CD14-positive monocyte (primary cell): ENCODE measurements around the gene WFDC1. TPM values are rescaled to one million over a fixed set of nuclear protein-coding genes. Genes with fewer than 3 reads are reported as not detected.

Source experiments
- DNase-seq, 3 donors: peaks; one replicate each; pipeline ENCODE4 v3.0.0-alpha.2; 2011 to 2022
- H2AFZ ChIP-seq: 2 replicates; pipeline ENCODE4 v1.6.0; 2012; ENCODE audit warnings: mild to moderate bottlenecking, low read depth, low read length, inconsistent platforms; ENCODE audit not compliant: insufficient read depth, poor library complexity, severe bottlenecking
- H3K27ac ChIP-seq, 2 donors: 1 replicate in 1 of 2; 2 replicates in 1 of 2; pipeline ENCODE4 v1.5.1; 2012 to 2013; ENCODE audit warnings: low read length in 2 of 2, control low read depth in 1 of 2, inconsistent platforms in 1 of 2, low read depth in 1 of 2, mild to moderate bottlenecking in 1 of 2
- H3K27me3 ChIP-seq, 2 donors: one replicate each; pipeline versions ENCODE4 v1.6.0 to v1.6.1; 2011 to 2013; ENCODE audit warnings: low read length in 2 of 2; ENCODE audit not compliant: control insufficient read depth in 2 of 2, insufficient read depth in 2 of 2
- H3K36me3 ChIP-seq, 2 donors: replicated peaks in 1 of 2; 1 replicate in 1 of 2; 2 replicates in 1 of 2; pipeline versions ENCODE4 v1.5.1 to v1.6.1; 2012 to 2013; ENCODE audit warnings: low read length in 2 of 2, control low read depth in 1 of 2, inconsistent platforms in 1 of 2, mild to moderate bottlenecking in 1 of 2; ENCODE audit not compliant: insufficient read depth in 2 of 2, control insufficient read depth in 1 of 2
- H3K4me1 ChIP-seq, 2 donors: 1 replicate in 1 of 2; 2 replicates in 1 of 2; pipeline versions ENCODE4 v1.5.1 to v1.6.1; 2012 to 2013; ENCODE audit warnings: low read length in 2 of 2, control low read depth in 1 of 2, inconsistent platforms in 1 of 2, mild to moderate bottlenecking in 1 of 2, moderate library complexity in 1 of 2; ENCODE audit not compliant: insufficient read depth in 2 of 2, control insufficient read depth in 1 of 2
- H3K4me2 ChIP-seq: replicated peaks from 2 replicates; pipeline ENCODE3; 2012; ENCODE audit warnings: low read length, moderate library complexity, mild to moderate bottlenecking; ENCODE audit not compliant: poor library complexity, severe bottlenecking; ENCODE audit errors: extremely low read depth
- H3K4me3 ChIP-seq, 3 experiments: fragments of 200-600 bp in 1 of 3; sonication (generic) in 1 of 3; replicated peaks in 1 of 3; 1 replicate in 2 of 3; 2 replicates in 1 of 3; pipeline ENCODE4 v1.5.1; 2011 to 2013; ENCODE audit warnings: low read length in 3 of 3, mild to moderate bottlenecking in 3 of 3, control low read depth in 2 of 3, low read depth in 2 of 3, inconsistent platforms in 1 of 3, moderate library complexity in 1 of 3
- H3K79me2 ChIP-seq: 2 replicates; pipeline ENCODE4 v1.6.0; 2012; ENCODE audit warnings: mild to moderate bottlenecking, control low read depth, inconsistent platforms, low read length, moderate library complexity; ENCODE audit not compliant: insufficient read depth
- H3K9ac ChIP-seq: 2 replicates; pipeline ENCODE4 v1.6.0; 2017; ENCODE audit warnings: low read length, mild to moderate bottlenecking; ENCODE audit not compliant: insufficient read depth, poor library complexity, severe bottlenecking
- H3K9me3 ChIP-seq, 2 donors: replicated peaks in 1 of 2; 1 replicate in 1 of 2; 2 replicates in 1 of 2; pipeline versions ENCODE4 v1.5.1 to v1.6.1; 2012 to 2013; ENCODE audit warnings: low read length in 2 of 2, control low read depth in 1 of 2; ENCODE audit not compliant: control insufficient read depth in 1 of 2, insufficient read depth in 1 of 2
- H4K20me1 ChIP-seq: 2 replicates; pipeline ENCODE4 v1.6.0; 2012; ENCODE audit warnings: mild to moderate bottlenecking, low read length, control low read depth, moderate library complexity; ENCODE audit not compliant: insufficient read depth
- H3K27ac Mint-ChIP-seq, 7 donors: one replicate each; pipeline ENCODE4 v1.8.0; 2020; ENCODE audit warnings: mild to moderate bottlenecking in 7 of 7, mixed read lengths in 7 of 7, moderate library complexity in 6 of 7, inconsistent platforms in 2 of 7
- H3K27me3 Mint-ChIP-seq, 3 donors: one replicate each; pipeline ENCODE4 v1.8.0; 2021 to 2022; ENCODE audit warnings: low read depth in 3 of 3, mild to moderate bottlenecking in 3 of 3, mixed read lengths in 3 of 3, moderate library complexity in 3 of 3, inconsistent platforms in 1 of 3
- H3K36me3 Mint-ChIP-seq, 2 donors: one replicate each; pipeline ENCODE4 v1.8.0; 2020; ENCODE audit warnings: mixed read lengths in 2 of 2, inconsistent platforms in 1 of 2, mild to moderate bottlenecking in 1 of 2
- H3K4me1 Mint-ChIP-seq: one replicate; pipeline ENCODE4 v1.8.0; 2020; ENCODE audit warnings: mild to moderate bottlenecking, mixed read lengths
- H3K4me3 Mint-ChIP-seq, 2 donors: one replicate each; pipeline ENCODE4 v1.8.0; 2020; ENCODE audit warnings: mild to moderate bottlenecking in 2 of 2, mixed read lengths in 2 of 2, moderate library complexity in 1 of 2
- H3K9me3 Mint-ChIP-seq, 7 donors: one replicate each; pipeline ENCODE4 v1.8.0; 2020 to 2022; ENCODE audit warnings: mixed read lengths in 7 of 7, mild to moderate bottlenecking in 6 of 7, moderate library complexity in 6 of 7, inconsistent platforms in 2 of 7
- WGBS: methylation state at CpG from one replicate; pipeline ENCODE4 v1.1.5; 2013; ENCODE audit warnings: missing lambda C conversion rate; ENCODE audit not compliant: insufficient coverage; 5-methylcytosine and 5-hydroxymethylcytosine counted together
- intact Hi-C, 2 donors: fragments of 100-400 bp; cut with micrococcal nuclease; formaldehyde crosslinking; loops; one replicate each; pipeline versions ENCODE4 v1.15.0 to v1.15.1; 2023
- polyA plus RNA-seq, 3 donors: library from polyadenylated mRNA; depleted of rRNA in 1 of 3; unstranded in 2 of 3; stranded (reverse) in 1 of 3; fragments of 300-500 nt in 2 of 3; fragments of >200 nt in 1 of 3; fragmentation: Illumina TruSeq in 2 of 3; gene quantifications; 1 replicate in 2 of 3; 2 replicates in 1 of 3; pipeline ENCODE4 v1.2.3, GENCODE V29; 2012 to 2021
- TF ChIP-seq, protein P1 (sequence below): fragments of 200-600 bp; IDR thresholded peaks from one replicate; pipeline ENCODE4 v1.8.0; 2022; ENCODE audit warnings: antibody characterized with exemption, mild to moderate bottlenecking

WFDC1 gene
- polyA plus RNA-seq, 3 donors: not detected

DNA sequence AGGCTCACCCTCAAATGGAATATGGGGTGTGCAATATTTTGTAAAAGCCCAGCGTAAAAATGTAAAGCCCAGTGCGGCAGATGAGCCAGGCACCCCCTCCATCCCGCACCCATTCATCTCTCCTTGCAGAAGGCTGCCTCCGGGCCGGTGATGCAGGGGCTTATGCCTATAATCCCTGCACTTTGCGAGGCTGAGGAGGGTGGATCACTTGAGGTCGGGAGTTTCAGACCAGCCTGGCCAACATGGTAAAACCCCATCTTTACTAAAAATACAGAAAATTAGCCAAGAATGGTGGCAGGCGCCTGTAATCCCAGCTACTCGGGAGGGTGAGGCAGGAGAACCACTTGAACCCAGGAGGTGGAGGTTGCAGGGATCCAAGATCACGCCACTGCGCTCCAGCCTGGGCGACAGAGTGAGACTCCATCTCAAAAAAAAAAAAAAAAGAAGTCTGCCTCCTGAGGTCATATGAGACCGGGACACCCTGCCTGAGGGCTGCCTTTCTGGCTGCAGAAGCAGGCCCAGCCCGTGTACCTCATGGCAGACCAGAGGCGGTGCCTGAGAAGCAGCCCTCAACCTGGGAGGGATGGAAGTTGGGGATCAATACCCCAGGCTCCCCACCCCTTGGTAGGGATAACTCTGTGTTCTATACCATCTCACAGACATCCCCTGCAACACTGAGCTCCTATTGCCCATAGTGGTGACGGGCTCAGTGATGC, 56.2 kb downstream of the WFDC1 start:
- no peak overlapping the region for H2AFZ ChIP-seq
- H4K20me1 ChIP-seq: no peaks in the 10 kb centered on the region
- Mint-ChIP-seq H3K9me3 (peaks cover 0 to 3% (median 0%) of the 10 kb centered on the region in 7 donors), H3K36me3 (no peaks in the 10 kb centered on the region), H3K27ac (no peak overlapping the region), H3K4me1 (peaks cover 3% of the 10 kb centered on the region), H3K4me3 (no peak overlapping the region), H3K27me3 (peaks cover 9 to 23% (median 20%) of the 10 kb centered on the region in 3 donors)
- no peaks in the 10 kb centered on the region for H3K79me2 ChIP-seq
- no peak overlapping the region for H3K9ac ChIP-seq
- TF ChIP-seq, protein P1, sequence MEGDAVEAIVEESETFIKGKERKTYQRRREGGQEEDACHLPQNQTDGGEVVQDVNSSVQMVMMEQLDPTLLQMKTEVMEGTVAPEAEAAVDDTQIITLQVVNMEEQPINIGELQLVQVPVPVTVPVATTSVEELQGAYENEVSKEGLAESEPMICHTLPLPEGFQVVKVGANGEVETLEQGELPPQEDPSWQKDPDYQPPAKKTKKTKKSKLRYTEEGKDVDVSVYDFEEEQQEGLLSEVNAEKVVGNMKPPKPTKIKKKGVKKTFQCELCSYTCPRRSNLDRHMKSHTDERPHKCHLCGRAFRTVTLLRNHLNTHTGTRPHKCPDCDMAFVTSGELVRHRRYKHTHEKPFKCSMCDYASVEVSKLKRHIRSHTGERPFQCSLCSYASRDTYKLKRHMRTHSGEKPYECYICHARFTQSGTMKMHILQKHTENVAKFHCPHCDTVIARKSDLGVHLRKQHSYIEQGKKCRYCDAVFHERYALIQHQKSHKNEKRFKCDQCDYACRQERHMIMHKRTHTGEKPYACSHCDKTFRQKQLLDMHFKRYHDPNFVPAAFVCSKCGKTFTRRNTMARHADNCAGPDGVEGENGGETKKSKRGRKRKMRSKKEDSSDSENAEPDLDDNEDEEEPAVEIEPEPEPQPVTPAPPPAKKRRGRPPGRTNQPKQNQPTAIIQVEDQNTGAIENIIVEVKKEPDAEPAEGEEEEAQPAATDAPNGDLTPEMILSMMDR: no peak
- peaks cover 4 to 8% of the 10 kb centered on the region in 2 donors for H3K4me1 ChIP-seq
- H3K4me3 ChIP-seq: no peak overlapping the region
- WGBS: 100% methylated on average over 2 of the region's 16 CpGs
- H3K27me3 ChIP-seq: peaks cover 0 to 5% of the 10 kb centered on the region in 2 donors
- intact Hi-C loops: no loop called here
- no peak overlapping the region for H3K4me2 ChIP-seq
- H3K36me3 ChIP-seq: no peaks in the 10 kb centered on the region
- no peaks in the 10 kb centered on the region for H3K9me3 ChIP-seq
- H3K27ac ChIP-seq: no peak overlapping the region
- no peak for DNase-seq

DNA sequence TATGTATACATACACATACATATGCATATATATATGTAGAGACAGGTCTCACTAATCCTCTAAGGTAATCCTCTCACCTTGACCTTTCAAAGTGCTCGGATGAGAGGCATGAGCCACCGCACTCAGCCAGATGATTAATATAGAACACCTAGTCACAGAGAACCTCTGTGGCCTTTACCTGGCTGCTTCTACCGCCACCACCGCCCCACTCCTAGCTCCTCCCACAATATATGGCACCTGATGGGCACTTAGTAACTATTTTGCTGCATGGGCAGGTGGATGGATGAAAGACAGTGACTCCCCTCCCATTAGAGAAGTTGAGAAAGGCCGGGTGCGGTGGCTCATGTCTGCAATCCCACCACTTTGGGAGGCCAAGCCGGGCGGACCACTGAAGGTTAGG, 57.0 kb downstream of the WFDC1 start:
- Mint-ChIP-seq H3K4me3 (no peak overlapping the region), H3K27ac (no peak overlapping the region), H3K4me1 (peaks cover 5% of the 10 kb centered on the region), H3K27me3 (peaks cover 12 to 29% (median 23%) of the 10 kb centered on the region in 3 donors), H3K9me3 (peaks cover 0 to 3% (median 0%) of the 10 kb centered on the region in 7 donors), H3K36me3 (no peaks in the 10 kb centered on the region)
- no peak overlapping the region for H3K9ac ChIP-seq
- no peak overlapping the region for H2AFZ ChIP-seq
- intact Hi-C loops: no loop called here
- H3K79me2 ChIP-seq: no peaks in the 10 kb centered on the region
- no peak overlapping the region for H3K27ac ChIP-seq
- H4K20me1 ChIP-seq: no peaks in the 10 kb centered on the region
- no peaks in the 10 kb centered on the region for H3K36me3 ChIP-seq
- no peak overlapping the region for H3K4me2 ChIP-seq
- H3K4me1 ChIP-seq: peaks cover 11 to 12% of the 10 kb centered on the region in 2 donors
- 90% methylated on average over 2 of the region's 8 CpGs for WGBS
- H3K9me3 ChIP-seq: no peaks in the 10 kb centered on the region
- DNase-seq: no peak
- TF ChIP-seq, protein P1: no peak
- H3K27me3 ChIP-seq: peaks cover 0 to 9% of the 10 kb centered on the region in 2 donors
- H3K4me3 ChIP-seq: no peak overlapping the region
